ENCODE results near the gene HPS3. TPM values are rescaled to one million over a fixed set of nuclear protein-coding genes. Genes with fewer than 3 reads are reported as not detected.

The HPS3 gene
- total RNA-seq, 2 experiments from 2014 or later: 26.2 to 38.8 TPM

DNA sequence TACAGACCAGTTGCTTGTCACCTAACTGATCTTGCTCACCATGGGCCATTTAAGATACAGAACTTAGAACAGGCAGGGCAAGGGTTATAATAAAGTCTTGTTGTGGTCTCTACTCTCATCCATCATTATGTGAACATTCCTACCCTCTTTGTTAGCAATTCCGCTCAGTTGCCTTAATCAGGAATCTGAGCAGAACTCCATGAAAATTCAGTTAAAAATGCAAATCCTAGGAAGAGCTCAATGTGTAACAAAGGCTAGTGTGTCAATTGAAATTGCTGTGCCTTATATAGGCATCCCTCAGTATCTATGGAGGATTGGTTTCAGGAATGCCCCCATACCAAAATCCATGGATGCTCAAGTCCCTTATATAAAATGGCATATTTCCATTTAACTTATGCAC lies 47.7 kb downstream of the HPS3 start:
- BruUV-seq (replicated peaks): no TSS peak
- Histone ChIP-seq H3K27ac (ENCODE audit: low read depth, low read length, poor library complexity, severe bottlenecking) (no peak overlapping the region), H4K20me1 (ENCODE audit: insufficient read depth, low read length) (no peaks in the 10 kb centered on the region), H3K36me3 (ENCODE audit: insufficient read depth, low read length) (peaks cover 23% of the 10 kb centered on the region), H3K9me2 (ENCODE audit: insufficient read depth, low read length) (no peaks in the 10 kb centered on the region), H3K4me3 (ENCODE audit: low read depth, low read length, poor library complexity, severe bottlenecking) (no peak overlapping the region), H3K4me1 (ENCODE audit: insufficient read depth, low read length, poor library complexity, severe bottlenecking) (no peaks in the 10 kb centered on the region), H3K4me2 (ENCODE audit: low read length) (no peak overlapping the region), H3K9me3 (ENCODE audit: low read length) (no peaks in the 10 kb centered on the region), H2AFZ (ENCODE audit: low read length) (no peak overlapping the region), H3K79me2 (ENCODE audit: insufficient read depth, low read depth, low read length) (no peaks in the 10 kb centered on the region)
- ChIA-PET CTCF (ENCODE audit: unreplicated experiment) (no interaction called here), POLR2A (no interaction called here)
- DNase-seq (ENCODE audit: low spot score): no peak
- TF ChIP-seq CTCF (conservative IDR thresholded peaks at IDR 0.05; ENCODE audit: low read length) (no peak), EZH2phosphoT487 (IDR thresholded peaks at IDR 0.05; ENCODE audit: borderline replicate concordance, low read depth, low read length) (no peak)
- intact Hi-C loops (cut with micrococcal nuclease; ENCODE audit: unreplicated experiment): no loop called here

DNA sequence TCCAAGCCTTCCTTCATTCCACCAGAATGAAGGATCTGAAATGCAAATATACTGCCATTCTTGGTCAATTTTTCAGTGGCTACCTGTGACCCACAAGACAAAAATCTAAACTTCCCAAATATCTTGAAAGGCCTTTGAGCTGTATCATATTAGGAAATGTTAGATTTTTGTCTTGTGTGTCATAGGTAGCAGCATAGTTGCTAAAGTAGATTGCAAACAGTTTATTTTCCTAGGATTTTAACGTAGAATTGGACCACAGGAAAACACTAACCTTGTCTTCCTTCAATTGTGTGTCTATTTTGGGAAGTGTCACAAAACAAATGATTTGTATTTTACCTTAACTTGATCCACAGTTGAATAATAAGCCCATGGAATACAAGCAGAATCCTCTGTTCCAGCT lies 49.8 kb downstream of the HPS3 start:
- intact Hi-C loops (cut with micrococcal nuclease; ENCODE audit: unreplicated experiment): no loop called here
- Histone ChIP-seq H3K4me1 (ENCODE audit: insufficient read depth, low read length, poor library complexity, severe bottlenecking) (no peaks in the 10 kb centered on the region), H4K20me1 (ENCODE audit: insufficient read depth, low read length) (no peaks in the 10 kb centered on the region), H2AFZ (ENCODE audit: low read length) (no peak overlapping the region), H3K27ac (ENCODE audit: low read depth, low read length, poor library complexity, severe bottlenecking) (no peak overlapping the region), H3K4me2 (ENCODE audit: low read length) (no peak overlapping the region), H3K9me2 (ENCODE audit: insufficient read depth, low read length) (no peaks in the 10 kb centered on the region), H3K36me3 (ENCODE audit: insufficient read depth, low read length) (peaks cover 2% of the 10 kb centered on the region; the same call in 1 of the 2 replicates), H3K4me3 (ENCODE audit: low read depth, low read length, poor library complexity, severe bottlenecking) (no peak overlapping the region), H3K9me3 (ENCODE audit: low read length) (no peaks in the 10 kb centered on the region), H3K79me2 (ENCODE audit: insufficient read depth, low read depth, low read length) (no peaks in the 10 kb centered on the region)
- no peak for DNase-seq (ENCODE audit: low spot score)
- no TSS peak for BruUV-seq (replicated peaks)
- no peak for TF ChIP-seq CTCF (conservative IDR thresholded peaks at IDR 0.05; ENCODE audit: low read length)
- TF ChIP-seq EZH2phosphoT487 (IDR thresholded peaks at IDR 0.05; ENCODE audit: borderline replicate concordance, low read depth, low read length): no peak
- ChIA-PET POLR2A (interaction anchor here (1.1 to 1.3 kb wide), 2 partner anchors 10 to 12 kb away, joined by 3 to 7 read pairs; no protein-coding TSS in a partner anchor), CTCF (ENCODE audit: unreplicated experiment) (no interaction called here)

GRCh38 chr3:149180057-149180573 lies 50.7 kb downstream of the HPS3 start:
- Histone ChIP-seq H3K4me3 (ENCODE audit: low read depth, low read length, poor library complexity, severe bottlenecking) (no peak overlapping the region), H2AFZ (ENCODE audit: low read length) (no peak overlapping the region), H3K4me2 (ENCODE audit: low read length) (no peak overlapping the region), H3K27ac (ENCODE audit: low read depth, low read length, poor library complexity, severe bottlenecking) (no peak overlapping the region), H3K36me3 (ENCODE audit: insufficient read depth, low read length) (no peaks in the 10 kb centered on the region; the same call in 1 of the 2 replicates), H3K4me1 (ENCODE audit: insufficient read depth, low read length, poor library complexity, severe bottlenecking) (no peaks in the 10 kb centered on the region), H3K9me2 (ENCODE audit: insufficient read depth, low read length) (no peaks in the 10 kb centered on the region), H4K20me1 (ENCODE audit: insufficient read depth, low read length) (no peaks in the 10 kb centered on the region), H3K79me2 (ENCODE audit: insufficient read depth, low read depth, low read length) (no peaks in the 10 kb centered on the region), H3K9me3 (ENCODE audit: low read length) (no peaks in the 10 kb centered on the region)
- no TSS peak for BruUV-seq (replicated peaks)
- POLR2A ChIA-PET: interaction anchor here (0.7 to 1.3 kb wide), 3 partner anchors 9 to 209 kb away, joined by 3 read pairs; no protein-coding TSS in a partner anchor
- intact Hi-C loops (cut with micrococcal nuclease; ENCODE audit: unreplicated experiment): no loop called here
- TF ChIP-seq CTCF (conservative IDR thresholded peaks at IDR 0.05; ENCODE audit: low read length) (no peak), EZH2phosphoT487 (IDR thresholded peaks at IDR 0.05; ENCODE audit: borderline replicate concordance, low read depth, low read length) (no peak)
- CTCF ChIA-PET (ENCODE audit: unreplicated experiment): no interaction called here
- DNase-seq (ENCODE audit: low spot score): no peak

Measured in OCI-LY7 (cell line).